ENCODE measurements around the gene HACL1. TPM values are rescaled to one million over a fixed set of nuclear protein-coding genes. Genes with fewer than 3 reads are reported as not detected.

HACL1 gene
- total RNA-seq, result 10 to 100 TPM; 25.2 to 25.9 TPM

GRCh38 chr3:15601399-15602145 lies at the start of gene HACL1, which contains the start of gene BTD:
Gene HACL1, minus strand, starts transcription at chr3:15601569. Its CDS starts 106 bp downstream, at chr3:15601463.
Gene BTD, plus strand, starts transcription at chr3:15601745. Its CDS starts 33,695 bp downstream, at chr3:15635440.
- peak; percentile 99 to 100 for DNase-seq
- H3K4me3 Mint-ChIP-seq, result peak within 1 kb of the TSS; percentile 100
- ATAC-seq (replicated peaks in 1 of 2), result peak; percentile 93 to 94
- peaks cover 9 to 47% of the 10 kb centered on the region in 2 donors for H3K36me3 Mint-ChIP-seq (ENCODE audit: insufficient read depth in 2 of 2)
- peak within 1 kb of the TSS; percentile 99 for H3K27ac Mint-ChIP-seq
- H3K27me3 Mint-ChIP-seq (ENCODE audit: low read depth), result no peaks in the 10 kb centered on the region
- H3K4me1 Mint-ChIP-seq (ENCODE audit: low read depth), result peaks cover 45% of the 10 kb centered on the region
- H3K9me3 Mint-ChIP-seq, result peaks cover 4 to 8% of the 10 kb centered on the region in 2 donors

- Mint-ChIP-seq H3K27ac (no peak overlapping the region), H3K36me3 (ENCODE audit: insufficient read depth in 2 of 2) (peaks cover 4 to 6% of the 10 kb centered on the region in 2 donors), H3K27me3 (ENCODE audit: low read depth) (peaks cover 17% of the 10 kb centered on the region), H3K4me1 (ENCODE audit: low read depth) (peaks cover 52% of the 10 kb centered on the region), H3K4me3 (no peak overlapping the region), H3K9me3 (peaks cover 2% of the 10 kb centered on the region in 2 donors)
- ATAC-seq (replicated peaks in 1 of 2), result no peak
- DNase-seq, result no peak
These were observed 48.5 kb upstream of the HACL1 start for GRCh38 chr3:15649858-15650257.

- H3K4me3 Mint-ChIP-seq, result no peak overlapping the region
- ATAC-seq (replicated peaks in 1 of 2) (no peak), DNase-seq (no peak)
- peaks cover 17% of the 10 kb centered on the region for H3K27me3 Mint-ChIP-seq (ENCODE audit: low read depth)
- H3K4me1 Mint-ChIP-seq (ENCODE audit: low read depth), result peaks cover 52% of the 10 kb centered on the region
- H3K36me3 Mint-ChIP-seq (ENCODE audit: insufficient read depth in 2 of 2), result peaks cover 4 to 6% of the 10 kb centered on the region in 2 donors
- H3K27ac Mint-ChIP-seq, result no peak overlapping the region
- H3K9me3 Mint-ChIP-seq, result peaks cover 2% of the 10 kb centered on the region in 2 donors
These were observed 48.0 kb upstream of the HACL1 start for GRCh38 chr3:15649341-15649740.

DNA sequence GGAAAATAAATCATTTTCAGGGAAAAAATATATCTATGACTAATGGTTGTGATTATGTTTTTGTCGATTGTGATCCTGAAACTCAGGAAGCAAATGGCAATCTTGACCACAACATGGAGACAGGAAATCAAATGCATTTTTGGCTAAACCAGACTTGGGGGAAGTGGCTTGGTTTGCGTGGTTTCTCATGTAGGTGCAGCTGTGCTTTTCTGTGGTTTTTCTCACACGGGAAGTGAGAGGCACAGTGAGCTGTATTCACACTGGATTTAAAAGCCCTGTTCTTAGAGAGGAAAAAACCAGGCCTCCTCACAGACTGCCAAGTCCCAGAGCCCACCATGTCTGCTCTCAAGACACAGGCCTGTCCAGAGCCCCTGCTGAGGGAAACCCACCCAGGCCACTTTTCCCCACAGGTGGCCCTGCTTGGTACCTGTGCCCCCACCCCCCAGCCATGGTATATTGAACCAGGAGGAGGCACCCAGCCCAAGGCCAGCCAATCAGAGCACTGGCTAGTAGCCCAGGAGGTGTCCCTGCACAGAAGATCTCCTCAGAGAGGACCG lies 46.3 kb upstream of the HACL1 start:
- Mint-ChIP-seq H3K4me1 (ENCODE audit: low read depth) (peaks cover 52% of the 10 kb centered on the region), H3K27ac (peak overlapping the region; percentile 93), H3K36me3 (ENCODE audit: insufficient read depth in 2 of 2) (peaks cover 4 to 6% of the 10 kb centered on the region in 2 donors), H3K27me3 (ENCODE audit: low read depth) (peaks cover 17% of the 10 kb centered on the region), H3K4me3 (peak overlapping the region; percentile 69 to 87), H3K9me3 (peaks cover 2% of the 10 kb centered on the region in 2 donors)
- peak; percentile 92 to 93 for ATAC-seq (replicated peaks in 1 of 2)
- peak; percentile 61 to 64 for DNase-seq

GRCh38 chr3:15646851-15647511 lies 45.6 kb upstream of the HACL1 start:
- Mint-ChIP-seq H3K9me3 (peaks cover 2% of the 10 kb centered on the region in 2 donors), H3K27me3 (ENCODE audit: low read depth) (peaks cover 17% of the 10 kb centered on the region), H3K36me3 (ENCODE audit: insufficient read depth in 2 of 2) (peaks cover 4 to 6% of the 10 kb centered on the region in 2 donors), H3K27ac (peak overlapping the region; percentile 93), H3K4me1 (ENCODE audit: low read depth) (peaks cover 53% of the 10 kb centered on the region), H3K4me3 (peak overlapping the region; percentile 69 to 87)
- ATAC-seq (replicated peaks in 1 of 2), result peak; percentile 52 to 58
- no peak for DNase-seq

- Mint-ChIP-seq H3K27ac (no peak overlapping the region), H3K36me3 (ENCODE audit: insufficient read depth in 2 of 2) (peaks cover 4 to 6% of the 10 kb centered on the region in 2 donors), H3K27me3 (ENCODE audit: low read depth) (peaks cover 13% of the 10 kb centered on the region), H3K4me3 (no peak overlapping the region), H3K9me3 (peaks cover 2% of the 10 kb centered on the region in 2 donors), H3K4me1 (ENCODE audit: low read depth) (peaks cover 57% of the 10 kb centered on the region)
- no peak for ATAC-seq (replicated peaks in 1 of 2)
- no peak for DNase-seq
These were observed 44.6 kb upstream of the HACL1 start for GRCh38 chr3:15645740-15646501.

GRCh38 chr3:15645246-15645645 lies 43.9 kb upstream of the HACL1 start:
- Mint-ChIP-seq H3K36me3 (ENCODE audit: insufficient read depth in 2 of 2) (peaks cover 4% of the 10 kb centered on the region in 2 donors), H3K4me1 (ENCODE audit: low read depth) (peaks cover 57% of the 10 kb centered on the region), H3K9me3 (peaks cover 2% of the 10 kb centered on the region in 2 donors), H3K4me3 (no peak overlapping the region), H3K27me3 (ENCODE audit: low read depth) (peaks cover 6% of the 10 kb centered on the region), H3K27ac (no peak overlapping the region)
- ATAC-seq (replicated peaks in 1 of 2) (no peak), DNase-seq (no peak)

- Mint-ChIP-seq H3K27me3 (ENCODE audit: low read depth) (no peaks in the 10 kb centered on the region), H3K27ac (no peak overlapping the region), H3K4me3 (no peak overlapping the region), H3K9me3 (no peaks in the 10 kb centered on the region), H3K36me3 (ENCODE audit: insufficient read depth in 2 of 2) (peaks cover 0 to 2% of the 10 kb centered on the region in 2 donors), H3K4me1 (ENCODE audit: low read depth) (peaks cover 54% of the 10 kb centered on the region)
- ATAC-seq (replicated peaks in 1 of 2), result peak; percentile 23 to 48
- DNase-seq, result peak in 1 of 2 donors; percentile 22
These were observed 37.5 kb upstream of the HACL1 start for GRCh38 chr3:15638891-15639262.

DNA sequence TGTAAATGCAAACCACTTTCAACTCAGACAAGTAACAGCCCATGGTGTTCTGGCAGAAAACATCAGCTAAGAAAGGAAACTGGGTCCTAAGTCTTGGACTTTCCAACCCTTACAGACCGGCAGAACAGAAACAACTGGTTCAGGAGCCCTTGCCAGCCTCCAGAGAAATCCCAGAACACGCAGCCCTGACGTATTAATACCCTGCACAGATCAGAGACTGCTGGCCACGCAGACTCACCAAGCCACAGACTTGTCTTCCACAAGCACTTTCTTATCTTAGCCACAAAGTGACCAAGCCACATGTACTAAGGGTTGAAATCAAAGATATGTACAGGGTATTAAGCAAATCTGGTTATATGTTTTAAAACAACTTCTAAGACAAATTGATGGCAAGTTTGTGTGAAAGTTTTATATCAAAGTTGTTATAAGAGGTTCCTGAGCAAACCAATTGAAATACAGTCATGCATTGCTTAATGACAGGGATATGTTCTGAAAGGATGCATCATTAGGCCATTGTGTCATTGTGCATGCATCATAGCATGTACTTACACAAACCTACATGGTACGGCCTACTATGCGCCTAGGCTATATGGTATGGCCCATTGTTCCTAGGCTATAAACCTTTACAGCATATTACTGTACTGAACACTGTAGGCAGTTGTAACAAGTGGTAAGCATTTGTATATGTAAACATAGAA lies 37.0 kb upstream of the HACL1 start:
- ATAC-seq (replicated peaks in 1 of 2) (peak; percentile 25 to 36), DNase-seq (peak in 1 of 2 donors; percentile 35)
- H3K27me3 Mint-ChIP-seq (ENCODE audit: low read depth), result no peaks in the 10 kb centered on the region
- H3K36me3 Mint-ChIP-seq (ENCODE audit: insufficient read depth in 2 of 2), result peaks cover 0 to 2% of the 10 kb centered on the region in 2 donors
- H3K9me3 Mint-ChIP-seq, result no peaks in the 10 kb centered on the region
- H3K4me1 Mint-ChIP-seq (ENCODE audit: low read depth), result peaks cover 59% of the 10 kb centered on the region
- peak overlapping the region; percentile 33 to 51 for H3K4me3 Mint-ChIP-seq
- peak overlapping the region; percentile 89 for H3K27ac Mint-ChIP-seq

DNA sequence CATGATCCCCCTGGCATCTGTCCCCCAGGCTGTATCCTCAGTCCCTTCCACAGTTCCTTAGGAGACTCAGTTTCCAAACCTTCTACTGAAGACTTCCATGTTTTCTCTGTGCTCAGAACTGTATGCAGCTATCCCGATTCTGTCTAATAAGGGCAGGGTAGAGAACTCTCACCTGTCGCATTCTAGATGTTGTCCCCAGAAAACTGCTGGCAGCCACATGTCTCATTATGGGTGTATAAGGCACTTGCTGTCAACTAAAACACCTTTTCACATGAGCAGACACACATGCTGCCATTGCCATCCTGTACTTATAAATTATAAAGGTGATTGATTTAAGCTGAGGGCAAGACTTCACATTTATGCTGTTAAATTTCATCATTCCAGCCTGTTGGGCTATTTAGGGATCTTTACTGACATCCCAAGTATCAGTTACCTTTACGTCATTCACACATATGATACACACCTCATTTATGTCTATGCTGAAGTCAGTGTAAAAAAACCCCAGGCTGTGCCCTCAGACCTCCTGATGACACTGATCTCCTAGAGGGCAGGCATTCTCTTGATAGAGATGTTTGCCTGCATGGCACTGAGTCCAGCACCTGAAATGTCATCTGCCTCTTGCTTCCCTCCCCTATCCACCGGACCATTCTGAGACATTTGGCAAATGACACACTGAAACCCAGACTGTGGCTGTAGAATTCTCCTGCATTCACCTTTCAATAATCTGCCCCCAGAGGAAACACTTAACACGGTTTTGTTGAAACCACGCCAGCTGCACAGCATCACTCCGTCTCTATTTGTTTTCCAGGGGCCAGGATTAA lies 36.0 kb upstream of the HACL1 start:
- H3K9me3 Mint-ChIP-seq, result no peaks in the 10 kb centered on the region
- DNase-seq (peak; percentile 35 to 41), ATAC-seq (replicated peaks in 1 of 2) (peak; percentile 50 to 52)
- H3K4me3 Mint-ChIP-seq, result peak overlapping the region; percentile 33 to 51
- H3K27ac Mint-ChIP-seq, result peak overlapping the region; percentile 89
- H3K4me1 Mint-ChIP-seq (ENCODE audit: low read depth), result peaks cover 61% of the 10 kb centered on the region
- H3K27me3 Mint-ChIP-seq (ENCODE audit: low read depth), result no peaks in the 10 kb centered on the region
- peaks cover 0 to 2% of the 10 kb centered on the region in 2 donors for H3K36me3 Mint-ChIP-seq (ENCODE audit: insufficient read depth in 2 of 2)

DNA sequence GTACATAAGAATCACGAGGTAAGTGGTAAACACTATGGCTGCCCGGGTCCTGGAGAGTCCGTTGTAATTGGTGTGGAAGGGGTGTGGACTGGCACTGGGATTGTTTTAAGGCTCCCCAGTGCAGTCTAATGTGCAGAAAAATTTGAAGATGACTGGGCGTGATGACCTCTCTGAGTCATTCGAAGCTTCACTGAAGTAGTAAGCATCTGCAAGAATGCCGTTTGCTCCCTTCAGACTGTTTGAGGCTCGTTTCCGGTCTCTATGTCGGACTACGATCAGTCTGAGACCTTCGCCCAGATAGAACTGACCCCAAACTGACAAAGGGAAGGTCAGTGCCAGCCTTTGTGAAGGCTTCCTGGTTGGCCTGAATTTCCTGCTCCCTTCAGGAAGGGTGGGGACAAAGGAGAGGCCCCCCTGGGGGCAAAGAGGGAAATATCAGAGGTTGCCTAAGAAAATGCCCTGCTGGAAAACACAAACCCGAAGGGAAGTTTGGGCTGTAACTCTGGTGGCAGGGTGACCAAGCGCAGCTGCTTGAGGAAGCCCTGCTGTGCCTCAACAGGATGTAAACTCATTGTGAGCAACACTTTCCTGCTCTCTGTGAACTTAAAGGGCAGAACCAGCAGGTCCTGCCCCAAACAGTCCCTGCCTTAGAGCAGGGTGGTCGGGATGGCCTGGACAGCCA lies 34.8 kb upstream of the HACL1 start:
- Mint-ChIP-seq H3K4me3 (peak overlapping the region; percentile 74 to 87), H3K9me3 (no peaks in the 10 kb centered on the region), H3K27ac (peak overlapping the region; percentile 95), H3K36me3 (ENCODE audit: insufficient read depth in 2 of 2) (peaks cover 0 to 2% of the 10 kb centered on the region in 2 donors), H3K4me1 (ENCODE audit: low read depth) (peaks cover 67% of the 10 kb centered on the region), H3K27me3 (ENCODE audit: low read depth) (no peaks in the 10 kb centered on the region)
- ATAC-seq (replicated peaks in 1 of 2) (peak; percentile 78 to 83), DNase-seq (peak; percentile 63 to 67)

Data from activated T-cell treated with anti-CD3 and anti-CD28 coated beads, Interleukin-2, amount 50 U/mL, for 72 hours (primary cell).